TTC549 (cell line): ENCODE measurements around the gene CHSY1.
"Not testable (repeated sequence)": the region's sequence is repeated elsewhere in the genome, so short reads cannot be mapped to it uniquely, and the experiment has no call there.

Experiments
- FAIRE-seq: peaks from 2 replicates; lab custom pipeline; 2012; peaks lifted over from hg19 to GRCh38; lab: Jason Lieb, UNC

CHSY1 gene

GRCh38 chr15:101244889-101245668 lies 6.8 kb downstream of the CHSY1 start:
- no peak for FAIRE-seq

GRCh38 chr15:101244036-101244781 lies 7.6 kb downstream of the CHSY1 start:
- no peak for FAIRE-seq

GRCh38 chr15:101243420-101243819 lies 8.4 kb downstream of the CHSY1 start:
- no peak for FAIRE-seq

GRCh38 chr15:101242999-101243336 lies 8.9 kb downstream of the CHSY1 start:
- FAIRE-seq, result no peak

- FAIRE-seq, result no peak
These were observed 9.5 kb downstream of the CHSY1 start for GRCh38 chr15:101242160-101242998.

- no peak for FAIRE-seq
These were observed 11.5 kb downstream of the CHSY1 start for GRCh38 chr15:101240358-101240757.

- FAIRE-seq, result no peak
These were observed 12.1 kb downstream of the CHSY1 start for GRCh38 chr15:101239724-101240136.

GRCh38 chr15:101237251-101237650 lies 14.6 kb downstream of the CHSY1 start:
- FAIRE-seq, result no peak

GRCh38 chr15:101233651-101234280 lies 18.1 kb downstream of the CHSY1 start:
- no peak for FAIRE-seq

GRCh38 chr15:101232677-101233076 lies 19.2 kb downstream of the CHSY1 start:
- no peak for FAIRE-seq

GRCh38 chr15:101228313-101228712 lies 23.5 kb downstream of the CHSY1 start:
- FAIRE-seq, result no peak

- FAIRE-seq, result no peak
These were observed 26.2 kb downstream of the CHSY1 start for GRCh38 chr15:101225658-101226057.

GRCh38 chr15:101221902-101222301 lies 29.9 kb downstream of the CHSY1 start:
- FAIRE-seq, result no peak

- no peak for FAIRE-seq
These were observed 31.8 kb downstream of the CHSY1 start for GRCh38 chr15:101220060-101220459.

- FAIRE-seq, result no peak
These were observed 32.4 kb downstream of the CHSY1 start for GRCh38 chr15:101219441-101219840.

GRCh38 chr15:101217446-101217845 lies 34.4 kb downstream of the CHSY1 start:
- no peak for FAIRE-seq

GRCh38 chr15:101216100-101216499 lies 35.7 kb downstream of the CHSY1 start:
- FAIRE-seq, result no peak

- FAIRE-seq, result no peak
These were observed 36.2 kb downstream of the CHSY1 start for GRCh38 chr15:101215681-101216080.

GRCh38 chr15:101214435-101215097 lies 37.3 kb downstream of the CHSY1 start:
- not testable (repeated sequence) for FAIRE-seq

GRCh38 chr15:101213570-101213969 lies 38.3 kb downstream of the CHSY1 start:
- no peak for FAIRE-seq

GRCh38 chr15:101213147-101213546 lies 38.7 kb downstream of the CHSY1 start:
- no peak for FAIRE-seq

GRCh38 chr15:101211897-101212296 lies 40.0 kb downstream of the CHSY1 start:
- FAIRE-seq, result no peak
